OCI-LY1 (cell line): ENCODE measurements around the gene SMIM7.

ENCODE experiments used
- H2AFZ ChIP-seq: fragments of 200-600 bp; sonication (generic), shearing (Covaris generic); 2 replicates; pipeline ENCODE4 v1.6.0; 2014; ENCODE audit warnings: antibody characterized with exemption, mild to moderate bottlenecking, low read length
- H3F3A ChIP-seq: fragments of 200-600 bp; sonication (generic), shearing (Covaris generic); 2 replicates; pipeline ENCODE4 v1.6.0; 2014; ENCODE audit warnings: mild to moderate bottlenecking, antibody characterized with exemption, low read length, moderate library complexity; ENCODE audit not compliant: insufficient read depth
- H3K27ac ChIP-seq: fragments of 200-600 bp; sonication (generic); 2 replicates; pipeline ENCODE4 v1.5.1; 2014; ENCODE audit warnings: low read length, mixed run types, mild to moderate bottlenecking, low read depth; ENCODE audit not compliant: poor library complexity, severe bottlenecking
- H3K27me3 ChIP-seq: fragments of 200-600 bp; sonication (generic); 2 replicates; pipeline ENCODE4 v1.6.0; 2014; ENCODE audit warnings: antibody characterized with exemption, mild to moderate bottlenecking, low read length, moderate library complexity; ENCODE audit not compliant: insufficient read depth
- H3K36me3 ChIP-seq: fragments of 200-600 bp; sonication (generic); 2 replicates; pipeline ENCODE4 v1.6.1; 2014; ENCODE audit warnings: mild to moderate bottlenecking, antibody characterized with exemption, low read length, moderate library complexity, mixed read lengths; ENCODE audit not compliant: insufficient read depth
- H3K4me1 ChIP-seq: fragments of 200-600 bp; sonication (generic); 2 replicates; pipeline ENCODE4 v1.5.1; 2014; ENCODE audit warnings: mild to moderate bottlenecking, low read length, moderate library complexity; ENCODE audit not compliant: insufficient read depth, severe bottlenecking
- H3K4me2 ChIP-seq: fragments of 200-600 bp; sonication (generic), shearing (Covaris generic); 2 replicates; pipeline ENCODE4 v1.6.1; 2014; ENCODE audit warnings: low read length
- H3K4me3 ChIP-seq: fragments of 200-600 bp; sonication (generic); 2 replicates; pipeline ENCODE4 v1.5.1; 2014; ENCODE audit warnings: low read length, low read depth, mild to moderate bottlenecking, mixed read lengths; ENCODE audit not compliant: poor library complexity, severe bottlenecking
- H3K79me2 ChIP-seq: fragments of 200-600 bp; shearing (Covaris generic); 2 replicates; pipeline ENCODE4 v1.6.1; 2016; ENCODE audit warnings: mixed run types, low read length, mixed read lengths; ENCODE audit not compliant: insufficient read depth
- H3K9ac ChIP-seq: fragments of 200-600 bp; sonication (generic), shearing (Covaris generic); 2 replicates; pipeline ENCODE4 v1.6.1; 2014; ENCODE audit warnings: mild to moderate bottlenecking, low read length, mixed read lengths
- H3K9me2 ChIP-seq: fragments of 200-600 bp; sonication (generic), shearing (Covaris generic); 2 replicates; pipeline ENCODE4 v1.6.1; 2014; ENCODE audit warnings: low read depth, mild to moderate bottlenecking, low read length, mixed read lengths
- H3K9me3 ChIP-seq: fragments of 200-600 bp; shearing (Covaris generic); 2 replicates; pipeline ENCODE4 v1.6.1; 2014; ENCODE audit warnings: low read length, mixed read lengths
- H4K20me1 ChIP-seq: fragments of 200-600 bp; sonication (generic), shearing (Covaris generic); 2 replicates; pipeline ENCODE4 v1.6.0; 2016; ENCODE audit warnings: mild to moderate bottlenecking, low read length; ENCODE audit not compliant: insufficient read depth
- EZH2 ChIP-seq: fragments of 200-600 bp; sonication (generic), shearing (Covaris generic); IDR thresholded peaks from 2 replicates; pipeline ENCODE4 v1.8.0; 2017; ENCODE audit warnings: borderline replicate concordance, mixed run types, mild to moderate bottlenecking, antibody characterized with exemption, low read length, moderate library complexity, mixed read lengths
- TF ChIP-seq, protein P1 (sequence below): fragments of 200-600 bp; sonication (generic), shearing (Covaris generic); IDR thresholded peaks from 2 replicates; pipeline ENCODE4 v1.5.1; 2017; ENCODE audit warnings: mild to moderate bottlenecking, antibody characterized with exemption, low read length, moderate library complexity, mixed read lengths

Gene SMIM7

DNA sequence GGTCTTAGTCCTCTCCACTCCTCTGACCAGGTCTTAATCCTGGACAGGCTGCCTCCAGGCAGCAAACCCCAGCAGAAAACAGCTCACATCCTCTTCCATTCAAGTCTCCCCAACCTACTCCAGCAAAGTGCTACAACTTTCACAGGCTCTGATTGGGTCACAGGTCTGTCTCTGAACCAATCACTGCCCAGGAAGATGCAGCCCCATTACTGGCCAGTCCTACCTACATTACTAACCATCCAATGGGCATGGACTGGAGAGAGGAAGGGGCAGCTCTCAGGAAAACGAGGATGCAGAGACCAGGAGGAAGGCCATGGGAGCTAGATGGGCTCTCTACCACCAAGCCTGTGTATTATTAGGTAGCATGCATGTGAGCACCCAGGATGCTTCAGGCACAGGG lies 44.1 kb downstream of the SMIM7 start:
- peaks cover 66% of the 10 kb centered on the region for H3K4me1 ChIP-seq
- no peak overlapping the region for H3K4me2 ChIP-seq
- no peak overlapping the region for H3K27ac ChIP-seq

DNA sequence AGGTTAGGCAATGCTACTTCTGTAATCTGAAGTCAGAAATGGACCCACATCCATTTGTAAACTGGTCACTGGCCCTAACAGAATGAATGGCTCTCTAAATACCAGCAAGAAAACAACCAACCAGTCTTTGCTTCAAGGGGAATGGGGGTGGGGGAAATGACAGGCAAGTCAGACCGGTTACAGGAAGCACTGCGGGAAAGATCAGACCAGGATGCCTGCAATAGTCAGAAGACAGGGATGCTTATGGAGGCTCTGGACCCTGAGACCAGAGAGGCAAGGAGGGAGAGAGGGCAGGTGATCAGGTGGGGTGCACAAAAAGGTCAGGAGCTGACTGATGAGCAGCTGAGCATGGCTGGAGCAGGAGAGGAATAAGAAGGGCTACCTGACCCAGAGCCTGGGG lies 45.0 kb downstream of the SMIM7 start:
- H2AFZ ChIP-seq, result no peak overlapping the region
- no peaks in the 10 kb centered on the region for H3K36me3 ChIP-seq
- H4K20me1 ChIP-seq, result no peaks in the 10 kb centered on the region
- no peaks in the 10 kb centered on the region for H3K27me3 ChIP-seq
- no peak overlapping the region for H3K4me3 ChIP-seq
- no peaks in the 10 kb centered on the region for H3K9me3 ChIP-seq
- H3K4me2 ChIP-seq, result no peak overlapping the region
- H3K4me1 ChIP-seq, result peaks cover 66% of the 10 kb centered on the region
- no peak for TF ChIP-seq EZH2
- TF ChIP-seq, protein P1, sequence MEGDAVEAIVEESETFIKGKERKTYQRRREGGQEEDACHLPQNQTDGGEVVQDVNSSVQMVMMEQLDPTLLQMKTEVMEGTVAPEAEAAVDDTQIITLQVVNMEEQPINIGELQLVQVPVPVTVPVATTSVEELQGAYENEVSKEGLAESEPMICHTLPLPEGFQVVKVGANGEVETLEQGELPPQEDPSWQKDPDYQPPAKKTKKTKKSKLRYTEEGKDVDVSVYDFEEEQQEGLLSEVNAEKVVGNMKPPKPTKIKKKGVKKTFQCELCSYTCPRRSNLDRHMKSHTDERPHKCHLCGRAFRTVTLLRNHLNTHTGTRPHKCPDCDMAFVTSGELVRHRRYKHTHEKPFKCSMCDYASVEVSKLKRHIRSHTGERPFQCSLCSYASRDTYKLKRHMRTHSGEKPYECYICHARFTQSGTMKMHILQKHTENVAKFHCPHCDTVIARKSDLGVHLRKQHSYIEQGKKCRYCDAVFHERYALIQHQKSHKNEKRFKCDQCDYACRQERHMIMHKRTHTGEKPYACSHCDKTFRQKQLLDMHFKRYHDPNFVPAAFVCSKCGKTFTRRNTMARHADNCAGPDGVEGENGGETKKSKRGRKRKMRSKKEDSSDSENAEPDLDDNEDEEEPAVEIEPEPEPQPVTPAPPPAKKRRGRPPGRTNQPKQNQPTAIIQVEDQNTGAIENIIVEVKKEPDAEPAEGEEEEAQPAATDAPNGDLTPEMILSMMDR, result no peak
- peaks cover 99% of the 10 kb centered on the region for H3K79me2 ChIP-seq
- H3F3A ChIP-seq, result no peaks in the 10 kb centered on the region
- H3K9ac ChIP-seq, result no peak overlapping the region
- H3K9me2 ChIP-seq, result no peaks in the 10 kb centered on the region
- H3K27ac ChIP-seq, result no peak overlapping the region

More for the DNA sequence above, 44.1 kb downstream of the SMIM7 start:
- no peaks in the 10 kb centered on the region for H3K9me3 ChIP-seq
- no peaks in the 10 kb centered on the region for H3F3A ChIP-seq
- H3K4me3 ChIP-seq, result no peak overlapping the region
- H2AFZ ChIP-seq, result no peak overlapping the region
- no peaks in the 10 kb centered on the region for H3K9me2 ChIP-seq
- no peaks in the 10 kb centered on the region for H3K36me3 ChIP-seq
- TF ChIP-seq, protein P1, result no peak
- TF ChIP-seq EZH2, result no peak
- peaks cover 99% of the 10 kb centered on the region for H3K79me2 ChIP-seq
- no peaks in the 10 kb centered on the region for H3K27me3 ChIP-seq
- H3K9ac ChIP-seq, result no peak overlapping the region
- H4K20me1 ChIP-seq, result no peaks in the 10 kb centered on the region

DNA sequence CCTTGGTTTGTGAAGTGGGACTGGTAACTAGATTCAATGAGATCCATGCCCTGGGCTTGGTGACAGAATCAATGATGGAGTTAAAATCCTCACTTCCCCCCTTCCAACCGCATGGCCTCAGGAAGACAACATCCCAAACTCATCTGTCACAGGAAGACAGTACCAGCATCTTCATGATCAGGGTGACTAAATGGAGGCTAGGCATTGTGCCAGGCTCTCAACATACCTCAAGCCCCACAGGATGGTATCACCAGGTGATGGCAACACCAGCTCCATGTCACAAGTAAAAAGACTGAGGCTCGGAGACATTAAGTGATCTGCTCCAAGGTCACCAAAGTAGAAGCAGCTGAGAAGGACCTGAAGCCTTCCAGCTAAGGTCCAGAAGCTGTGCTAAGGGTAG lies 46.1 kb downstream of the SMIM7 start:
- no peak overlapping the region for H3K4me2 ChIP-seq
- H4K20me1 ChIP-seq, result no peaks in the 10 kb centered on the region
- no peak overlapping the region for H3K9ac ChIP-seq
- TF ChIP-seq, protein P1, result no peak
- TF ChIP-seq EZH2, result no peak
- H3K4me1 ChIP-seq, result peaks cover 66% of the 10 kb centered on the region
- H3K27ac ChIP-seq, result no peak overlapping the region
- H3K79me2 ChIP-seq, result peaks cover 99% of the 10 kb centered on the region
- no peak overlapping the region for H2AFZ ChIP-seq
- H3K27me3 ChIP-seq, result no peaks in the 10 kb centered on the region
- H3K9me3 ChIP-seq, result no peaks in the 10 kb centered on the region
- no peaks in the 10 kb centered on the region for H3F3A ChIP-seq
- no peaks in the 10 kb centered on the region for H3K36me3 ChIP-seq
- no peaks in the 10 kb centered on the region for H3K9me2 ChIP-seq
- no peak overlapping the region for H3K4me3 ChIP-seq
